H1 (cell line): ENCODE results near the gene MGST3. TPM values are rescaled to one million over a fixed set of nuclear protein-coding genes. Genes with fewer than 3 reads are reported as not detected.

ENCODE experiments used
- CTCF ChIA-PET: fragments of 300-600 bp; sonication (Branson Sonifier 250); formaldehyde crosslinking; loops from one replicate; lab custom pipeline; 2021; ENCODE audit not compliant: partially characterized antibody; lab: Charles Lee
- POLR2A ChIA-PET: fragments of 300-600 bp; sonication (Branson Sonifier 250); formaldehyde crosslinking; loops from one replicate; lab custom pipeline; 2021; ENCODE audit warnings: inconsistent platforms; ENCODE audit not compliant: partially characterized antibody; lab: Charles Lee
- DNase-seq, 2 experiments: peaks; one replicate each; pipeline versions ENCODE4 v3.0.0 to v3.0.0-alpha.2; 2010 to 2022; ENCODE audit warnings: low spot score in 2 of 2, low read depth in 1 of 2, mixed read lengths in 1 of 2
- FAIRE-seq: peaks from 2 replicates; lab custom pipeline; 2011; peaks lifted over from hg19 to GRCh38; lab: Jason Lieb, UNC
- H2AFZ ChIP-seq: 2 replicates; pipeline ENCODE4 v1.8.1; 2012; ENCODE audit warnings: low read length, inconsistent platforms
- H2AK5ac ChIP-seq: 2 replicates; pipeline ENCODE4 v1.6.1; 2013; ENCODE audit warnings: low read depth, low read length
- H2BK120ac ChIP-seq: replicated peaks from 2 replicates; pipeline ENCODE3; 2013; ENCODE audit warnings: low read depth, low read length, inconsistent platforms
- H2BK12ac ChIP-seq: 2 replicates; pipeline ENCODE4 v1.6.1; 2013; ENCODE audit warnings: low read depth, low read length
- H2BK15ac ChIP-seq: 2 replicates; pipeline ENCODE4 v1.6.1; 2013; ENCODE audit warnings: low read length
- H2BK20ac ChIP-seq: 2 replicates; pipeline ENCODE4 v1.6.1; 2013; ENCODE audit warnings: low read length
- H2BK5ac ChIP-seq: 2 replicates; pipeline ENCODE4 v1.6.1; 2013; ENCODE audit warnings: low read depth, low read length
- H3K14ac ChIP-seq: 2 replicates; pipeline ENCODE4 v1.6.1; 2013; ENCODE audit warnings: inconsistent platforms; ENCODE audit not compliant: insufficient read length
- H3K18ac ChIP-seq: 2 replicates; pipeline ENCODE4 v1.6.1; 2013; ENCODE audit warnings: low read length; ENCODE audit errors: extremely low read depth
- H3K23ac ChIP-seq: 2 replicates; pipeline ENCODE4 v1.6.1; 2013; ENCODE audit warnings: inconsistent platforms; ENCODE audit not compliant: insufficient read length
- H3K23me2 ChIP-seq: 2 replicates; pipeline ENCODE4 v1.6.1; 2013; ENCODE audit warnings: low read depth, low read length
- H3K27ac ChIP-seq: 2 replicates; pipeline ENCODE4 v1.6.1; 2011; ENCODE audit warnings: low read depth, low read length, inconsistent platforms
- H3K27me3 ChIP-seq, 4 experiments: replicated peaks in 1 of 4; 1 replicate in 1 of 4; 2 replicates in 3 of 4; pipeline versions ENCODE4 v1.6.1 to v1.8.1; 2011 to 2013; ENCODE audit warnings: low read length in 3 of 4, mild to moderate bottlenecking in 3 of 4, inconsistent platforms in 2 of 4, mixed read lengths in 2 of 4, moderate library complexity in 1 of 4; ENCODE audit not compliant: control insufficient read depth in 3 of 4, insufficient read depth in 3 of 4; ENCODE audit errors: extremely low read depth in 1 of 4
- H3K36me3 ChIP-seq, 4 experiments: 2 replicates each; pipeline versions ENCODE4 v1.6.1 to v1.8.1; 2011 to 2013; ENCODE audit warnings: mild to moderate bottlenecking in 4 of 4, low read length in 3 of 4, moderate library complexity in 2 of 4, control low read depth in 1 of 4, inconsistent platforms in 1 of 4; ENCODE audit not compliant: insufficient read depth in 4 of 4, control insufficient read depth in 2 of 4
- H3K4ac ChIP-seq: replicated peaks from 2 replicates; pipeline ENCODE3; 2013; ENCODE audit warnings: low read length, low read depth, mixed read lengths, inconsistent platforms; ENCODE audit not compliant: insufficient read length
- H3K4me1 ChIP-seq, 4 experiments: replicated peaks in 1 of 4; 1 replicate in 1 of 4; 2 replicates in 3 of 4; pipeline versions ENCODE4 v1.6.1 to v1.8.1; 2011 to 2013; ENCODE audit warnings: low read length in 3 of 4, inconsistent platforms in 2 of 4, mixed read lengths in 1 of 4; ENCODE audit not compliant: insufficient read depth in 4 of 4, control insufficient read depth in 3 of 4
- H3K4me2 ChIP-seq, 2 experiments: 2 replicates each; pipeline versions ENCODE4 v1.6.1 to v1.8.1; 2011 to 2013; ENCODE audit warnings: low read depth in 2 of 2, low read length in 2 of 2, control low read depth in 1 of 2, inconsistent platforms in 1 of 2, mild to moderate bottlenecking in 1 of 2; ENCODE audit not compliant: insufficient read depth in 1 of 2
- H3K4me3 ChIP-seq, 4 experiments: fragments of 200-600, 300-600 bp in 1 of 4; sonication (generic), shearing (Covaris generic), sonication (Bioruptor Twin) in 1 of 4; 2 replicates each; pipeline versions ENCODE4 v1.5.1 to v1.8.1; 2011 to 2016; ENCODE audit warnings: low read length in 4 of 4, low read depth in 3 of 4, control low read depth in 2 of 4, inconsistent platforms in 2 of 4, mild to moderate bottlenecking in 2 of 4, mixed read lengths in 1 of 4, moderate library complexity in 1 of 4; ENCODE audit not compliant: insufficient read depth in 2 of 4; ENCODE audit errors: extremely low read depth in 1 of 4
- H3K56ac ChIP-seq: replicated peaks from 2 replicates; pipeline ENCODE3; 2013; ENCODE audit warnings: low read depth, mild to moderate bottlenecking, mixed read lengths, low read length, inconsistent platforms; ENCODE audit not compliant: insufficient read length
- H3K79me1 ChIP-seq: 2 replicates; pipeline ENCODE4 v1.6.1; 2013; ENCODE audit warnings: low read depth, low read length, control low read depth
- H3K79me2 ChIP-seq, 2 experiments: 2 replicates each; pipeline versions ENCODE4 v1.6.1 to v1.8.1; 2012 to 2013; ENCODE audit warnings: low read length in 2 of 2, mild to moderate bottlenecking in 2 of 2, inconsistent platforms in 1 of 2; ENCODE audit not compliant: insufficient read depth in 2 of 2, control insufficient read depth in 1 of 2
- H3K9ac ChIP-seq, 4 experiments: replicated peaks in 1 of 4; 1 replicate in 1 of 4; 2 replicates in 3 of 4; pipeline versions ENCODE4 v1.6.1 to v1.8.1; 2011 to 2013; ENCODE audit warnings: low read depth in 3 of 4, low read length in 3 of 4, control low read depth in 2 of 4, mild to moderate bottlenecking in 2 of 4, moderate library complexity in 2 of 4, inconsistent platforms in 1 of 4; ENCODE audit errors: extremely low read depth in 1 of 4
- H3K9me3 ChIP-seq, 2 experiments: 2 replicates each; pipeline versions ENCODE4 v1.6.1 to v1.8.1; 2012 to 2013; ENCODE audit warnings: mild to moderate bottlenecking in 2 of 2, moderate library complexity in 2 of 2, control low read depth in 1 of 2, inconsistent platforms in 1 of 2, low read depth in 1 of 2, low read length in 1 of 2, mixed read lengths in 1 of 2; ENCODE audit not compliant: insufficient read depth in 2 of 2
- H4K20me1 ChIP-seq, 2 experiments: replicated peaks in 1 of 2; 2 replicates each; pipeline versions ENCODE3 to v1.8.1; 2011 to 2013; ENCODE audit warnings: inconsistent platforms in 2 of 2, low read length in 2 of 2, mild to moderate bottlenecking in 1 of 2; ENCODE audit not compliant: insufficient read depth in 2 of 2, control insufficient read depth in 1 of 2
- H4K5ac ChIP-seq: 2 replicates; pipeline ENCODE4 v1.6.1; 2013; ENCODE audit warnings: low read length, low read depth, mixed read lengths, inconsistent platforms; ENCODE audit not compliant: insufficient read length
- H4K8ac ChIP-seq: 2 replicates; pipeline ENCODE4 v1.8.0; 2013; ENCODE audit warnings: mild to moderate bottlenecking, moderate library complexity, low read length, inconsistent platforms; ENCODE audit not compliant: insufficient read depth; ENCODE audit errors: extremely low read depth
- H4K91ac ChIP-seq: replicated peaks from 2 replicates; pipeline ENCODE3; 2013; ENCODE audit warnings: low read length, mixed read lengths, inconsistent platforms; ENCODE audit not compliant: insufficient read length
- WGBS, 2 experiments: shearing (Covaris generic) in 1 of 2; methylation state at CpG; one replicate each; pipeline versions ENCODE4 v1.1.6 to v1.1.7; 2013 to 2015; ENCODE audit warnings: low lambda C conversion rate in 2 of 2, mixed read lengths in 2 of 2, inconsistent platforms in 1 of 2, low coverage in 1 of 2, missing lambda C conversion rate in 1 of 2; ENCODE audit not compliant: insufficient replicate concordance in 2 of 2, insufficient coverage in 1 of 2, insufficient read length in 1 of 2; ENCODE audit errors: extremely low coverage in 1 of 2, missing lambda C conversion rate in 1 of 2; 5-methylcytosine and 5-hydroxymethylcytosine counted together
- polyA plus RNA-seq, 7 experiments: library from polyadenylated mRNA; depleted of rRNA in 3 of 7; stranded (reverse) in 5 of 7; unstranded in 2 of 7; fragments of >200 nt in 5 of 7; fragments of 200-250 nt in 2 of 7; gene quantifications; 1 replicate in 5 of 7; 2 replicates in 1 of 7; 4 replicates in 1 of 7; pipeline versions ENCODE4 v1.2.1 to v1.2.3, GENCODE V29; 2011 to 2013; ENCODE audit warnings: missing spikeins in 2 of 7, mixed read lengths in 2 of 7
- total RNA-seq: library from RNA; stranded (reverse); fragmentation: NEBNext Ultra II Directional; extraction: Animal tissue kit (Norgen Biotek cat#: 25700); gene quantifications from 2 replicates; pipeline ENCODE4 v1.2.1, GENCODE V29; 2021
- TF ChIP-seq, protein P1 (sequence below): IDR thresholded peaks from 2 replicates; pipeline ENCODE4 v1.6.1; 2011; ENCODE audit warnings: low read length, improper control_type of control experiment

Gene MGST3
- total and polyA plus RNA-seq, 2 of the 8 experiments (the other 6 are each of a cell fraction or from before 2014, with no cell fraction given): 124 to 257 TPM

GRCh38 chr1:165678509-165678908 lies 47.5 kb downstream of the MGST3 start:
- DNase-seq: no peak
- Histone ChIP-seq H4K5ac (no peak overlapping the region), H2BK5ac (no peak overlapping the region), H3K23ac (no peak overlapping the region), H2AFZ (no peak overlapping the region), H3K23me2 (no peaks in the 10 kb centered on the region), H3K56ac (no peak overlapping the region), H3K14ac (no peak overlapping the region), H3K79me2 (no peaks in the 10 kb centered on the region), H4K20me1 (peaks cover 0 to 3% of the 10 kb centered on the region in 2 experiments), H3K27me3 (no peaks in the 10 kb centered on the region), H2BK15ac (no peak overlapping the region), H3K18ac (no peak overlapping the region), H3K27ac (no peak overlapping the region), H3K9me3 (no peaks in the 10 kb centered on the region), H3K4me3 (no peak overlapping the region), H3K4me2 (no peak overlapping the region), H2BK20ac (no peak overlapping the region), H2BK12ac (no peak overlapping the region), H2AK5ac (no peak overlapping the region), H3K36me3 (peaks cover 7 to 48% (median 26%) of the 10 kb centered on the region in 4 experiments; a peak in 7 of 8 replicates), H3K79me1 (no peaks in the 10 kb centered on the region; the same call in 1 of the 2 replicates), H3K4me1 (no peaks in the 10 kb centered on the region), H3K4ac (no peak overlapping the region), H4K91ac (no peak overlapping the region), H3K9ac (no peak overlapping the region), H4K8ac (no peak overlapping the region), H2BK120ac (no peak overlapping the region)
- CTCF ChIA-PET: interaction anchor here (1.3 to 1.6 kb wide), 2 partner anchors 12 to 13 kb away, joined by 3 to 4 read pairs; no protein-coding TSS in a partner anchor
- no peak for FAIRE-seq
- POLR2A ChIA-PET: no interaction called here
- WGBS, 2 experiments: 39% methylated on average over 2 of the region's 2 CpGs; no CpG with 5 or more reads in 1 of the 2 experiments
- TF ChIP-seq, protein P1, sequence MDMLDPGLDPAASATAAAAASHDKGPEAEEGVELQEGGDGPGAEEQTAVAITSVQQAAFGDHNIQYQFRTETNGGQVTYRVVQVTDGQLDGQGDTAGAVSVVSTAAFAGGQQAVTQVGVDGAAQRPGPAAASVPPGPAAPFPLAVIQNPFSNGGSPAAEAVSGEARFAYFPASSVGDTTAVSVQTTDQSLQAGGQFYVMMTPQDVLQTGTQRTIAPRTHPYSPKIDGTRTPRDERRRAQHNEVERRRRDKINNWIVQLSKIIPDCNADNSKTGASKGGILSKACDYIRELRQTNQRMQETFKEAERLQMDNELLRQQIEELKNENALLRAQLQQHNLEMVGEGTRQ: no peak
